ENCODE data around the gene CHRM1.
"Not testable (repeated sequence)": the region's sequence is repeated elsewhere in the genome, so short reads cannot be mapped to it uniquely, and the experiment has no call there.

Gene CHRM1

GRCh38 chr11:62879235-62879978 lies 41.8 kb downstream of the CHRM1 start:
- TF ChIP-seq CTCF (IDR thresholded peaks at IDR 0.05; ENCODE audit: control insufficient read depth, insufficient read depth, low read depth, low read length, missing control alignments): no peak
- peak overlapping the region; percentile 14 for H3K4me3 ChIP-seq (ENCODE audit: control insufficient read depth, low read depth, low read length)
- DNase-seq (ENCODE audit: low read depth): no peak

GRCh38 chr11:62876712-62877111 lies 44.5 kb downstream of the CHRM1 start:
- TF ChIP-seq CTCF (IDR thresholded peaks at IDR 0.05; ENCODE audit: control insufficient read depth, insufficient read depth, low read depth, low read length, missing control alignments): no peak
- no peak for DNase-seq (ENCODE audit: low read depth)
- no peak overlapping the region for H3K4me3 ChIP-seq (ENCODE audit: control insufficient read depth, low read depth, low read length)

GRCh38 chr11:62875698-62876478 lies 45.3 kb downstream of the CHRM1 start:
- H3K4me3 ChIP-seq (ENCODE audit: control insufficient read depth, low read depth, low read length): no peak overlapping the region
- no peak for DNase-seq (ENCODE audit: low read depth)
- no peak for TF ChIP-seq CTCF (IDR thresholded peaks at IDR 0.05; ENCODE audit: control insufficient read depth, insufficient read depth, low read depth, low read length, missing control alignments)

- TF ChIP-seq CTCF (IDR thresholded peaks at IDR 0.05; ENCODE audit: control insufficient read depth, insufficient read depth, low read depth, low read length, missing control alignments): no peak
- H3K4me3 ChIP-seq (ENCODE audit: control insufficient read depth, low read depth, low read length): no peak overlapping the region
- DNase-seq (ENCODE audit: low read depth): no peak
Observed at GRCh38 chr11:62874851-62875250, 46.3 kb downstream of the CHRM1 start.

- H3K4me3 ChIP-seq (ENCODE audit: control insufficient read depth, low read depth, low read length): no peak overlapping the region
- no peak for TF ChIP-seq CTCF (IDR thresholded peaks at IDR 0.05; ENCODE audit: control insufficient read depth, insufficient read depth, low read depth, low read length, missing control alignments)
- DNase-seq (ENCODE audit: low read depth): no peak
Observed at GRCh38 chr11:62865635-62866034, 55.5 kb downstream of the CHRM1 start.

- no peak overlapping the region for H3K4me3 ChIP-seq (ENCODE audit: control insufficient read depth, low read depth, low read length)
- TF ChIP-seq CTCF (IDR thresholded peaks at IDR 0.05; ENCODE audit: control insufficient read depth, insufficient read depth, low read depth, low read length, missing control alignments): no peak
- no peak for DNase-seq (ENCODE audit: low read depth)
Observed at GRCh38 chr11:62863687-62864335, 57.4 kb downstream of the CHRM1 start.

- H3K4me3 ChIP-seq (ENCODE audit: control insufficient read depth, low read depth, low read length); DNase-seq (ENCODE audit: low read depth): not testable (repeated sequence)
Observed at GRCh38 chr11:62861564-62862192, 59.5 kb downstream of the CHRM1 start.
